ENCODE measurements around the gene WWTR1.

DNA sequence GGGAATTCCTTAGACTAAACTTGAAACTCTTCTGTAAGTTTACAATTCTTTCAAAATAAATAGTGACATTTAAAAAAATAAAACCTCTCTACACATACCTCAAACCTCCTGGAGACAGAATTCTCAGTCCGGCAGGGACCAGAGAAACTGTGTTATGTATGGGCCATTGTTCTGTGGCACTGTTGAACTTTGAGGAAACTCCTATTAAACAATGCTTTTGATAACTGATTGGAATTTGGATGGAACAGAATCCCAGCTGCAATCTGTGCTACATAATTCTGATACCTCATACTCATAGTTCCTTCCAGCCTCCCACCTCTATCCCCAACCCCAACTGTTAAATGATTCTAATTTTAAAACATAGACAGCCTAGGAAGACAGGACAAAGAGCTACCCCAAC, 98.3 kb downstream of the WWTR1 start:
- no peak for TF ChIP-seq CREB1 (CRISPR knock-in tag; IDR thresholded peaks at IDR 0.05; ENCODE audit: low read depth)
- TF ChIP-seq, protein P1, sequence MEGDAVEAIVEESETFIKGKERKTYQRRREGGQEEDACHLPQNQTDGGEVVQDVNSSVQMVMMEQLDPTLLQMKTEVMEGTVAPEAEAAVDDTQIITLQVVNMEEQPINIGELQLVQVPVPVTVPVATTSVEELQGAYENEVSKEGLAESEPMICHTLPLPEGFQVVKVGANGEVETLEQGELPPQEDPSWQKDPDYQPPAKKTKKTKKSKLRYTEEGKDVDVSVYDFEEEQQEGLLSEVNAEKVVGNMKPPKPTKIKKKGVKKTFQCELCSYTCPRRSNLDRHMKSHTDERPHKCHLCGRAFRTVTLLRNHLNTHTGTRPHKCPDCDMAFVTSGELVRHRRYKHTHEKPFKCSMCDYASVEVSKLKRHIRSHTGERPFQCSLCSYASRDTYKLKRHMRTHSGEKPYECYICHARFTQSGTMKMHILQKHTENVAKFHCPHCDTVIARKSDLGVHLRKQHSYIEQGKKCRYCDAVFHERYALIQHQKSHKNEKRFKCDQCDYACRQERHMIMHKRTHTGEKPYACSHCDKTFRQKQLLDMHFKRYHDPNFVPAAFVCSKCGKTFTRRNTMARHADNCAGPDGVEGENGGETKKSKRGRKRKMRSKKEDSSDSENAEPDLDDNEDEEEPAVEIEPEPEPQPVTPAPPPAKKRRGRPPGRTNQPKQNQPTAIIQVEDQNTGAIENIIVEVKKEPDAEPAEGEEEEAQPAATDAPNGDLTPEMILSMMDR (conservative IDR thresholded peaks at IDR 0.05; ENCODE audit: low read depth in 2 of 2): no peak
- TF ChIP-seq EZH2 (IDR thresholded peaks at IDR 0.05; ENCODE audit: low read depth, unreplicated experiment): no peak
- TF ChIP-seq, protein P2, sequence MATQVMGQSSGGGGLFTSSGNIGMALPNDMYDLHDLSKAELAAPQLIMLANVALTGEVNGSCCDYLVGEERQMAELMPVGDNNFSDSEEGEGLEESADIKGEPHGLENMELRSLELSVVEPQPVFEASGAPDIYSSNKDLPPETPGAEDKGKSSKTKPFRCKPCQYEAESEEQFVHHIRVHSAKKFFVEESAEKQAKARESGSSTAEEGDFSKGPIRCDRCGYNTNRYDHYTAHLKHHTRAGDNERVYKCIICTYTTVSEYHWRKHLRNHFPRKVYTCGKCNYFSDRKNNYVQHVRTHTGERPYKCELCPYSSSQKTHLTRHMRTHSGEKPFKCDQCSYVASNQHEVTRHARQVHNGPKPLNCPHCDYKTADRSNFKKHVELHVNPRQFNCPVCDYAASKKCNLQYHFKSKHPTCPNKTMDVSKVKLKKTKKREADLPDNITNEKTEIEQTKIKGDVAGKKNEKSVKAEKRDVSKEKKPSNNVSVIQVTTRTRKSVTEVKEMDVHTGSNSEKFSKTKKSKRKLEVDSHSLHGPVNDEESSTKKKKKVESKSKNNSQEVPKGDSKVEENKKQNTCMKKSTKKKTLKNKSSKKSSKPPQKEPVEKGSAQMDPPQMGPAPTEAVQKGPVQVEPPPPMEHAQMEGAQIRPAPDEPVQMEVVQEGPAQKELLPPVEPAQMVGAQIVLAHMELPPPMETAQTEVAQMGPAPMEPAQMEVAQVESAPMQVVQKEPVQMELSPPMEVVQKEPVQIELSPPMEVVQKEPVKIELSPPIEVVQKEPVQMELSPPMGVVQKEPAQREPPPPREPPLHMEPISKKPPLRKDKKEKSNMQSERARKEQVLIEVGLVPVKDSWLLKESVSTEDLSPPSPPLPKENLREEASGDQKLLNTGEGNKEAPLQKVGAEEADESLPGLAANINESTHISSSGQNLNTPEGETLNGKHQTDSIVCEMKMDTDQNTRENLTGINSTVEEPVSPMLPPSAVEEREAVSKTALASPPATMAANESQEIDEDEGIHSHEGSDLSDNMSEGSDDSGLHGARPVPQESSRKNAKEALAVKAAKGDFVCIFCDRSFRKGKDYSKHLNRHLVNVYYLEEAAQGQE (IDR thresholded peaks at IDR 0.05; ENCODE audit: unreplicated experiment): no peak
- no peak for TF ChIP-seq JUNB (IDR thresholded peaks at IDR 0.05; ENCODE audit: unreplicated experiment)
- no peak for TF ChIP-seq EZH2phosphoT487 (IDR thresholded peaks at IDR 0.05; ENCODE audit: unreplicated experiment)
- TF ChIP-seq POLR2AphosphoS5 (IDR thresholded peaks at IDR 0.05; ENCODE audit: low read depth): no peak
- TF ChIP-seq, protein P3, sequence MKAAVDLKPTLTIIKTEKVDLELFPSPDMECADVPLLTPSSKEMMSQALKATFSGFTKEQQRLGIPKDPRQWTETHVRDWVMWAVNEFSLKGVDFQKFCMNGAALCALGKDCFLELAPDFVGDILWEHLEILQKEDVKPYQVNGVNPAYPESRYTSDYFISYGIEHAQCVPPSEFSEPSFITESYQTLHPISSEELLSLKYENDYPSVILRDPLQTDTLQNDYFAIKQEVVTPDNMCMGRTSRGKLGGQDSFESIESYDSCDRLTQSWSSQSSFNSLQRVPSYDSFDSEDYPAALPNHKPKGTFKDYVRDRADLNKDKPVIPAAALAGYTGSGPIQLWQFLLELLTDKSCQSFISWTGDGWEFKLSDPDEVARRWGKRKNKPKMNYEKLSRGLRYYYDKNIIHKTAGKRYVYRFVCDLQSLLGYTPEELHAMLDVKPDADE (IDR thresholded peaks at IDR 0.05): no peak
- TF ChIP-seq ZNF331 (CRISPR knock-in tag; IDR thresholded peaks at IDR 0.05; ENCODE audit: low read depth): no peak
- TF ChIP-seq ZNF114 (CRISPR knock-in tag; IDR thresholded peaks at IDR 0.05): no peak
- TF ChIP-seq NANOG (IDR thresholded peaks at IDR 0.05; ENCODE audit: borderline replicate concordance): no peak
- TF ChIP-seq, protein P4, sequence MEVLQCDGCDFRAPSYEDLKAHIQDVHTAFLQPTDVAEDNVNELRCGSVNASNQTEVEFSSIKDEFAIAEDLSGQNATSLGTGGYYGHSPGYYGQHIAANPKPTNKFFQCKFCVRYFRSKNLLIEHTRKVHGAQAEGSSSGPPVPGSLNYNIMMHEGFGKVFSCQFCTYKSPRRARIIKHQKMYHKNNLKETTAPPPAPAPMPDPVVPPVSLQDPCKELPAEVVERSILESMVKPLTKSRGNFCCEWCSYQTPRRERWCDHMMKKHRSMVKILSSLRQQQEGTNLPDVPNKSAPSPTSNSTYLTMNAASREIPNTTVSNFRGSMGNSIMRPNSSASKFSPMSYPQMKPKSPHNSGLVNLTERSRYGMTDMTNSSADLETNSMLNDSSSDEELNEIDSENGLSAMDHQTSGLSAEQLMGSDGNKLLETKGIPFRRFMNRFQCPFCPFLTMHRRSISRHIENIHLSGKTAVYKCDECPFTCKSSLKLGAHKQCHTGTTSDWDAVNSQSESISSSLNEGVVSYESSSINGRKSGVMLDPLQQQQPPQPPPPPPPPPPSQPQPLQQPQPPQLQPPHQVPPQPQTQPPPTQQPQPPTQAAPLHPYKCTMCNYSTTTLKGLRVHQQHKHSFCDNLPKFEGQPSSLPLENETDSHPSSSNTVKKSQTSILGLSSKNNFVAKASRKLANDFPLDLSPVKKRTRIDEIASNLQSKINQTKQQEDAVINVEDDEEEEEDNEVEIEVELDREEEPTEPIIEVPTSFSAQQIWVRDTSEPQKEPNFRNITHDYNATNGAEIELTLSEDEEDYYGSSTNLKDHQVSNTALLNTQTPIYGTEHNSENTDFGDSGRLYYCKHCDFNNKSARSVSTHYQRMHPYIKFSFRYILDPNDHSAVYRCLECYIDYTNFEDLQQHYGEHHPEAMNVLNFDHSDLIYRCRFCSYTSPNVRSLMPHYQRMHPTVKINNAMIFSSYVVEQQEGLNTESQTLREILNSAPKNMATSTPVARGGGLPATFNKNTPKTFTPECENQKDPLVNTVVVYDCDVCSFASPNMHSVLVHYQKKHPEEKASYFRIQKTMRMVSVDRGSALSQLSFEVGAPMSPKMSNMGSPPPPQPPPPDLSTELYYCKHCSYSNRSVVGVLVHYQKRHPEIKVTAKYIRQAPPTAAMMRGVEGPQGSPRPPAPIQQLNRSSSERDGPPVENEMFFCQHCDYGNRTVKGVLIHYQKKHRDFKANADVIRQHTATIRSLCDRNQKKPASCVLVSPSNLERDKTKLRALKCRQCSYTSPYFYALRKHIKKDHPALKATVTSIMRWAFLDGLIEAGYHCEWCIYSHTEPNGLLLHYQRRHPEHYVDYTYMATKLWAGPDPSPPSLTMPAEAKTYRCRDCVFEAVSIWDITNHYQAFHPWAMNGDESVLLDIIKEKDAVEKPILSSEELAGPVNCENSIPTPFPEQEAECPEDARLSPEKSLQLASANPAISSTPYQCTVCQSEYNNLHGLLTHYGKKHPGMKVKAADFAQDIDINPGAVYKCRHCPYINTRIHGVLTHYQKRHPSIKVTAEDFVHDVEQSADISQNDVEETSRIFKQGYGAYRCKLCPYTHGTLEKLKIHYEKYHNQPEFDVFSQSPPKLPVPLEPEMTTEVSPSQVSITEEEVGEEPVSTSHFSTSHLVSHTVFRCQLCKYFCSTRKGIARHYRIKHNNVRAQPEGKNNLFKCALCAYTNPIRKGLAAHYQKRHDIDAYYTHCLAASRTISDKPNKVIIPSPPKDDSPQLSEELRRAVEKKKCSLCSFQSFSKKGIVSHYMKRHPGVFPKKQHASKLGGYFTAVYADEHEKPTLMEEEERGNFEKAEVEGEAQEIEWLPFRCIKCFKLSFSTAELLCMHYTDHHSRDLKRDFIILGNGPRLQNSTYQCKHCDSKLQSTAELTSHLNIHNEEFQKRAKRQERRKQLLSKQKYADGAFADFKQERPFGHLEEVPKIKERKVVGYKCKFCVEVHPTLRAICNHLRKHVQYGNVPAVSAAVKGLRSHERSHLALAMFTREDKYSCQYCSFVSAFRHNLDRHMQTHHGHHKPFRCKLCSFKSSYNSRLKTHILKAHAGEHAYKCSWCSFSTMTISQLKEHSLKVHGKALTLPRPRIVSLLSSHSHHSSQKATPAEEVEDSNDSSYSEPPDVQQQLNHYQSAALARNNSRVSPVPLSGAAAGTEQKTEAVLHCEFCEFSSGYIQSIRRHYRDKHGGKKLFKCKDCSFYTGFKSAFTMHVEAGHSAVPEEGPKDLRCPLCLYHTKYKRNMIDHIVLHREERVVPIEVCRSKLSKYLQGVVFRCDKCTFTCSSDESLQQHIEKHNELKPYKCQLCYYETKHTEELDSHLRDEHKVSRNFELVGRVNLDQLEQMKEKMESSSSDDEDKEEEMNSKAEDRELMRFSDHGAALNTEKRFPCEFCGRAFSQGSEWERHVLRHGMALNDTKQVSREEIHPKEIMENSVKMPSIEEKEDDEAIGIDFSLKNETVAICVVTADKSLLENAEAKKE (CRISPR knock-in tag; IDR thresholded peaks at IDR 0.05): no peak
- TF ChIP-seq STAT1 (IDR thresholded peaks at IDR 0.05; ENCODE audit: unreplicated experiment): no peak

All from GM23338 (cell line).